ENCODE data around the gene COL4A1.

The COL4A1 gene

GRCh38 chr13:110233951-110234280 is 73.0 kb downstream of the COL4A1 start:
- DNase-seq, result no peak

GRCh38 chr13:110233181-110233950 is 73.6 kb downstream of the COL4A1 start:
- DNase-seq, result no peak

- DNase-seq, result no peak
Observed at GRCh38 chr13:110232756-110233155, 74.2 kb downstream of the COL4A1 start.

GRCh38 chr13:110232142-110232541 is 74.8 kb downstream of the COL4A1 start:
- no peak for DNase-seq

GRCh38 chr13:110231348-110232047 is 75.5 kb downstream of the COL4A1 start:
- DNase-seq, result no peak

- DNase-seq, result no peak
Observed at GRCh38 chr13:110230661-110231347, 76.2 kb downstream of the COL4A1 start.

- no peak for DNase-seq
Observed at GRCh38 chr13:110229905-110230563, 76.9 kb downstream of the COL4A1 start.

GRCh38 chr13:110228936-110229904 is 77.7 kb downstream of the COL4A1 start:
- DNase-seq, result no peak

- no peak for DNase-seq
Observed at GRCh38 chr13:110227864-110228643, 78.9 kb downstream of the COL4A1 start.

- no peak for DNase-seq
Observed at GRCh38 chr13:110227416-110227815, 79.5 kb downstream of the COL4A1 start.

GRCh38 chr13:110225609-110226574 is 81.1 kb downstream of the COL4A1 start:
- DNase-seq, result no peak

GRCh38 chr13:110225003-110225402 is 82.0 kb downstream of the COL4A1 start:
- DNase-seq, result no peak

GRCh38 chr13:110224519-110224918 is 82.4 kb downstream of the COL4A1 start:
- no peak for DNase-seq

- no peak for DNase-seq
Observed at GRCh38 chr13:110221406-110222117, 85.4 kb downstream of the COL4A1 start.

GRCh38 chr13:110220471-110220870 is 86.5 kb downstream of the COL4A1 start:
- no peak for DNase-seq

- DNase-seq, result no peak
Observed at GRCh38 chr13:110218581-110219201, 88.3 kb downstream of the COL4A1 start.

- no peak for DNase-seq
Observed at GRCh38 chr13:110217811-110218210, 89.1 kb downstream of the COL4A1 start.

- DNase-seq, result no peak
Observed at GRCh38 chr13:110217085-110217484, 89.9 kb downstream of the COL4A1 start.

Measured in NCI-H345 (cell line).